Lower leg skin (tissue), 4 donors: ENCODE data around the gene BDP1. TPM values are rescaled to one million over a fixed set of nuclear protein-coding genes. Genes with fewer than 3 reads are reported as not detected.
A peak's percentile ranks its signal among the peaks of the same experiment; 100 is the strongest.
"Not testable (repeated sequence)": the region's sequence is repeated elsewhere in the genome, so short reads cannot be mapped to it uniquely, and the experiment has no call there.

ENCODE experiments used
- DNase-seq, 2 donors: peaks; one replicate each; pipeline ENCODE4 v3.0.0-alpha.2; 2019; ENCODE audit warnings: low spot score in 2 of 2
- H3K4me3 ChIP-seq: fragments of 200-600 bp; sonication (generic); 2 replicates; pipeline ENCODE4 v1.5.1; 2017; ENCODE audit warnings: mild to moderate bottlenecking, low read depth; ENCODE audit not compliant: poor library complexity, severe bottlenecking
- POLR2A ChIP-seq, 2 donors: fragments of 450-650 bp; IDR thresholded peaks; one replicate each; pipeline ENCODE4 v1.6.1; 2016 to 2017; ENCODE audit warnings: antibody characterized with exemption in 2 of 2, mild to moderate bottlenecking in 1 of 2, moderate library complexity in 1 of 2
- WGBS, 2 donors: methylation state at CpG; one replicate each; pipeline ENCODE4 v1.1.5; 2018; 5-methylcytosine and 5-hydroxymethylcytosine counted together
- intact Hi-C: fragments of 100-400 bp; cut with DNase I; formaldehyde crosslinking; loops from one replicate; pipeline ENCODE4 v1.15.0; 2023; ENCODE audit warnings: low total_unique reads
- total RNA-seq, 4 donors: library from RNA; depleted of rRNA; stranded (reverse); fragments of >200 nt; gene quantifications; one replicate each; pipeline ENCODE4 v1.1.0, GENCODE V29; 2016
- TF ChIP-seq, protein P1 (sequence below), 3 donors: fragments of 450-650 bp; IDR thresholded peaks; one replicate each; pipeline ENCODE4 v1.5.1; 2016; ENCODE audit warnings: antibody characterized with exemption in 3 of 3, mild to moderate bottlenecking in 3 of 3, moderate library complexity in 2 of 3

Gene BDP1
- total RNA-seq, 4 donors from 2014 or later, result 21.7 to 31.2 (median 25.0) TPM

DNA sequence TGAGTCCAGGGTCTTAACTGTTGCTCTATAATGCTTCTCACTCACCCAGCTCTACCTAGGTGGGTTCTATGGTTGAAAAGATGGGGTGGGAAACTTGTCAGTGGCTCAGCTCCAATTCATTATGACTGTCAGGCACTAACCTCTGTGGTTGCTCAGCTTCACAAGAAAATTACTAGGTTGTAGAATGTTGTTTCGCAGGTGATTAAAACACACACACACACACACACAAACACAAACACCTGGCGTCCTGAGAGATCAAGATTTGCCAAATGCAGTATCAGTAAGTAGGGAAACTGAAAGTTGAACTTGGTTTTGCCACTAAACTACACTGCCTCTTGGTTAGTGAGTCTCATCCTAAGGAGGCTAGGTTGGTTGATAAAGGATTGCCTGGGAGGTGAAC, 134.5 kb downstream of the BDP1 start:
- no peak for DNase-seq
- TF ChIP-seq, protein P1, sequence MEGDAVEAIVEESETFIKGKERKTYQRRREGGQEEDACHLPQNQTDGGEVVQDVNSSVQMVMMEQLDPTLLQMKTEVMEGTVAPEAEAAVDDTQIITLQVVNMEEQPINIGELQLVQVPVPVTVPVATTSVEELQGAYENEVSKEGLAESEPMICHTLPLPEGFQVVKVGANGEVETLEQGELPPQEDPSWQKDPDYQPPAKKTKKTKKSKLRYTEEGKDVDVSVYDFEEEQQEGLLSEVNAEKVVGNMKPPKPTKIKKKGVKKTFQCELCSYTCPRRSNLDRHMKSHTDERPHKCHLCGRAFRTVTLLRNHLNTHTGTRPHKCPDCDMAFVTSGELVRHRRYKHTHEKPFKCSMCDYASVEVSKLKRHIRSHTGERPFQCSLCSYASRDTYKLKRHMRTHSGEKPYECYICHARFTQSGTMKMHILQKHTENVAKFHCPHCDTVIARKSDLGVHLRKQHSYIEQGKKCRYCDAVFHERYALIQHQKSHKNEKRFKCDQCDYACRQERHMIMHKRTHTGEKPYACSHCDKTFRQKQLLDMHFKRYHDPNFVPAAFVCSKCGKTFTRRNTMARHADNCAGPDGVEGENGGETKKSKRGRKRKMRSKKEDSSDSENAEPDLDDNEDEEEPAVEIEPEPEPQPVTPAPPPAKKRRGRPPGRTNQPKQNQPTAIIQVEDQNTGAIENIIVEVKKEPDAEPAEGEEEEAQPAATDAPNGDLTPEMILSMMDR (IDR thresholded peaks at IDR 0.05), result no peak
- 44 to 52% methylated on average over 2 of the region's 2 CpGs for WGBS, 2 donors
- no peak overlapping the region for H3K4me3 ChIP-seq
- intact Hi-C loops, result no loop called here

DNA sequence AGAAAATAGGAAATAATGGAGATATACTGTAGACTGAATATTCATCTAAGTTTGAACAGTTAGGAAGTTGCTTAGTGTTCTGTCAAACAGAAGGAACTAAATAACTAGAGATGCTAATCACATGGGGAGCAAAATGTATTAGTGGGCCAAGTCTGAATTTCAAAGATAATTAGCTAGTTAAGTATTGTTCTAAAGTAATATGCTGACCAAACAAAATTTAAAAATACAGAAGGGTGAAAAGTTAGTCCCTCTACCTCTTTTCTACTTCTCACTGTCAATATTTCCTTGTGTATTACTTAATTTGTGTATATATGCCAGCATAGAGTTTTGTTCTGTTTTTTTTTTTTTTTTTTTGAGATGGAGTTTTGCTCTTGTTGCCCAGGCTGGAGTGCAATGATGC, 135.6 kb downstream of the BDP1 start:
- intact Hi-C loops, result no loop called here
- no peak overlapping the region for H3K4me3 ChIP-seq
- no peak for TF ChIP-seq POLR2A (IDR thresholded peaks at IDR 0.05)
- TF ChIP-seq, protein P1 (IDR thresholded peaks at IDR 0.05), result no peak
- no peak for DNase-seq

DNA sequence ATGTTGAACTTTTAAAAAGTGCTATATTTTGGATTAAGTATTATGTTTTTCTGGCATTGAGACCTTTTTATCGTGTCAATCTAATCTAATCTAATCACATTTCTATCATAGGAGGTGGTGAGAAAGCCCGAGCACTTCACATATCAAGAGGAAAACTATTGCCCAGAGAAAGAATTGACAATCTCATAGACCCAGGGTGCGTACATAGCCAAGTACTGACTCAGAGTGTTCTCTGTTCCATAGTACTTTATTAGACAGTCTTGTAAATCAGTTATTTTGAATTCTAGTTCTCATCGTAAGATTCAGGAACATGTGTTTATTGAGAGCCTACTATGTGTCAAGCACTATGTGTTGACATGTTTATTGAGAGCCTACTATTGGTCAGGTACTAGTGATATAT, 140.7 kb downstream of the BDP1 start:
- 91 to 97% methylated on average over 4 of the region's 4 CpGs for WGBS, 2 donors
- TF ChIP-seq, protein P1 (IDR thresholded peaks at IDR 0.05), result no peak
- no peak for TF ChIP-seq POLR2A (IDR thresholded peaks at IDR 0.05)
- intact Hi-C loops, result no loop called here
- H3K4me3 ChIP-seq, result no peak overlapping the region
- DNase-seq, result no peak

DNA sequence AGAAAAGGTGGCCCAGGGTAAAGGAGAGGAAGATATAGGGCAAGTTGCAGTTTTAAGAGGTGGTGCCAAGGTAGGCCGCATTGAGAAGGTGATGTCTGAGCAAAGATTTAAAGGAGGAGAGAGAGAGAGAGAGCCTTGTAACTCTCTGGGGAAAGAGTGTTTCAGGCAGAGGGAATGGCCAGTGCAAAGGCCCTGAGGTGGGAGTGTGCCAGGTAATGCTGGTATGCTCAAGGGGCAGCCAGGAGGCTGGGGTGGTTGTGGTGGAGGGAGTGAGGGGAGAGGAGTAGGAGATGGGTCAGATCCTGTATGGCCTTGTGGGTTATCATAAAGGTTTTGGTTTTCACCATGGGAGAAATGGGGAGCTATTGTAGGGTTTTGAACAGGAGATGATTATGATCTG, 141.6 kb downstream of the BDP1 start:
- intact Hi-C loops, result no loop called here
- WGBS, 2 donors, result 92 to 100% methylated on average over 1 of the region's 1 CpG
- H3K4me3 ChIP-seq, result no peak overlapping the region
- TF ChIP-seq POLR2A (IDR thresholded peaks at IDR 0.05), result no peak
- TF ChIP-seq, protein P1 (IDR thresholded peaks at IDR 0.05), result no peak
- no peak for DNase-seq

DNA sequence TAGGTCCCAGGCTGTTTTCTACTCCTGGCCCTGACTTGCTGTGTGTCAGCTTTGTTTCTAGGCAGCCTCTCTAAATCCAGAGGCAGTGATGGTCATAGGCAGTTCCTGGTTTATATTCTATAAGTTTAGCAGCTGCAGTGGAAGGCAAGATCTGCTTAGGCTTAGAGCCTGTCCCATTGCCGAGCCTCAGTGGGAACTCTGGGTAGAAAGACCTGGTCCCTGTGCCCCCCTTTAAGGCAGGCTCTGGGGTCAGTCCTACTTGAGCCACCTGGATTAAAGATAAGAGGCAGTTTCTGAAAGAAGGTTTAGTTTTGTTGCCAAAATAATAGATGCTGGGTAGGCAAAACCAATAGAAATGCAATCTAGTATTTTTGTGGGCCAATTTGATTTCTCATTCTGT, 145.3 kb downstream of the BDP1 start:
- WGBS, 2 donors, result 100% methylated on average over 1 of the region's 1 CpG
- intact Hi-C loops, result no loop called here
- TF ChIP-seq, protein P1 (IDR thresholded peaks at IDR 0.05), result no peak
- DNase-seq, result no peak
- no peak overlapping the region for H3K4me3 ChIP-seq

DNA sequence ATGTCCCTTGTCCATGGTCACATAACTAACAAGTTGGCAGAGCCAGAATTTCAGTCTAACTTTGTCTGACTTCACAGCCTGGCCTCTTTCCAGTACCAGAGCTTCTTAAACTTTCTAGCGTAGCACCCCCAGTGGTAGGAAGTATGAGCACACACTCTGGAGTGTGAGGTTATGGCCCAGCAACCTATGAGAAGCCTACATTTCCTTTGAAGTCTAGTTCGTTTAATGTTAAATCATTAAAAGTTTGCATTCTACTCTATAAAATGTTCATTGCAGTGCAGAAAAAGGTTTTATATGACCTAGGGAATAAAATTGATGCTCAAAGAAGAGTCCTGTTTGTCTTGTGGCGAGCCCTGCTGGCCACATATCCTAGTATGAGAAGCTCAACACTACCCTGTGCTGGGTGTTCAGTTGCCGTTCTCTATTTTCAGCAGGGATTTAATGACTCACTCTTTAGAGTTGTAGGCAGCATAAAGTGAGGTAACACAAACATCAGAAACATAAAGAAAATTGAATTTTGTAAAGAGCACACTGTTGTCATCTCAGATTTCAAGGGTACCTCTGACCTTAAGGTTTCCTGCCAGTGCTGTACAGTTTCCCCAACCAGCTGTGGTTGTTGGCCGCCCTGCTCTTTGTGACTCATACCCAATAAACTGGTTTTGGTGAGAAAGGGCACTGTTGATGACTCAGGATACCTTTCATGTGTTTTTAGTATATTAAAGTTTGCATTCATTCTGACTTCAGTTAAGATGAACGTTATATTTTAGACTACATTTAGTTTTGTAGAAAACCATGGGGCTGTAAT, 146.0 kb downstream of the BDP1 start:
- WGBS, 2 donors, result 35 to 39% methylated on average over 6 of the region's 6 CpGs

DNA sequence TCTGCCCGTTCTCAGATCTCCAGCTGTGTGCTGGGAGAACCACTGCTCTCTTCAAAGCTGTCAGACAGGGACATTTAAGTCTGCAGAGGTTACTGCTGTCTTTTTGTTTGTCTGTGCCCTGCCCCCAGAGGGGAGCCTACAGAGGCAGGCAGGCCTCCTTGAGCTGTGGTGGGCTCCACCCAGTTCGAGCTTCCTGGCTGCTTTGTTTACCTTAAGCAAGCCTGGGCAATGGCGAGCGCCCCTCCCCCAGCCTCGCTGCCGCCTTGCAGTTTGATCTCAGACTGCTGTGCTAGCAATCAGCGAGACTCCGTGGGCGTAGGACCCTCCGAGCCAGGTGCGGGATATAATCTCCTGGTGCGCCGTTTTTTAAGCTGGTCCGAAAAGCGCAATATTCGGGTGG, 154.5 kb downstream of the BDP1 start:
- WGBS, 2 donors, result 95 to 98% methylated on average over 7 to 15 of the region's 16 CpGs
- DNase-seq, H3K4me3 ChIP-seq, intact Hi-C loops: not testable (repeated sequence)

More for the DNA sequence above, 146.0 kb downstream of the BDP1 start:
- TF ChIP-seq, protein P1 (IDR thresholded peaks at IDR 0.05), result no peak
- TF ChIP-seq POLR2A (IDR thresholded peaks at IDR 0.05), result no peak
- intact Hi-C loops, result no loop called here
- DNase-seq, result peak in 1 of 2 donors; percentile 40
- H3K4me3 ChIP-seq, result no peak overlapping the region
